HK-2 (cell line): Measurements from ENCODE around the gene MAN2A2.

Source experiments
- DNase-seq: peaks from one replicate; pipeline ENCODE4 v3.0.0-alpha.2; 2018; ENCODE audit not compliant: unreplicated experiment

Gene MAN2A2

DNA sequence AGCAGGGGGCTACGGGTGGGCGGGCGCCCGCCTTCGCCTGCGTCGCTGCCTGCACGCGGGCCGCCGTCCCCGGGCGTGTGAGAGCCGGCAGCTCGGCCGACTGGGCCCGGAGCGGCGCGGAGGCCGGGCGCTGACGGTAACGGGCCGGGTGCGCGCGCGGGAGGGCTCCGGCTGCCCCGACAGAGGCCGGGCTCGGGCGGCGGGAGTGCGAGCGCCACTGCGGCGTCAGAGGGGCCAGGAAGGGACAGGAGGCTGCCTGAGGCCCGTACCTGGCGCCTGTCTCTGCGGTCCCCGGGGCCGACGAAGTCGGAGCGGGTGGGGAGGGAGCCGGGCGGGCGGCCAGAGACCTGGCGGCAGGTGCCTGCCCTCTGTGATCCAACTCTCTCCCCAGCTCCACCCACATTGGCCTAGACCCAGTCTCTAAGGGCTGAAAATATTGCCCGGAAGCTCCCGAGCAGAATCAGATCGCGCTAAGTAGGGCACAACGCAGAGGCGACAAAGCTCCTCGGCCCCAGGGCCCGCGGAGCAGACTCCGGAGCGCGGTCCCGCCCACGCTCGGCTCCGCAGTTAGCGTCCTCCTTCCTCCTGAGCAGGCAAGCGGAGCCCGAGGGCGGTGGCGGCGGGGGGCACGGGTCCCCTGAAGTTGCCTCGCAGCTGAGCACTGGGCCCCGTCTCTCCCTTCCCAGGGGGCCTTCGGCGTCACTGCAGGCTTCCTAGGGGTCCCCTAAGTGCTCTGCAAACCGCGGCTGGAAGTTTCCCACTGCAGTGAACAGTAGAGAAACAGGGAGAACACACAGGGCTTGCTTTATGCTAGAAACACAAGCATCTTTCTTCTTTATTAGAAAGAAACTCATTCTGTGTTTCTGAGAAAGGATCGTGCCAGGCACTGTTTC lies at the start of gene MAN2A2:
TSS of gene MAN2A2 (plus strand) at position 463 of the 893 bp plus-strand sequence. CDS start 906 bp downstream, outside the sequence.
- peak; percentile 41 for DNase-seq

DNA sequence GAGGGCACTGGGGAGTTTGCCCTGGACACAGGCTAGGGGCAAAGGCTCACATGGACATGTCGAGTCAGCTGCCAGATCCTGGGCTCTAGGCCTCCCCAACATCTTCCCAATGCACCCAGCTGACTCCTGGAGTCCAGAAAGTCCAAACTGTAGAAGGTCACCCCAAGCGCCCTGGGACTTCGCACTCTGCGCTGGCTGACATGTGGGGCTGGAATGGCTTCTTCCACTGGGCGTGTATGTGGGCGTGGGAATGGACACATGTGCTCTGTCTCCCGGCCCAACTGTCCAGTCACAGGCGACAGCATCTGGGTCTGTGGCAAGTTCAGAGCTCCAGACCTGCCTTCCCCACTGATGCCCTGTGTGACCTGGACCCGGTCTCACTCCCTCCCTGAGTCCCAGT lies 48.0 kb upstream of the MAN2A2 start:
- DNase-seq: no peak

DNA sequence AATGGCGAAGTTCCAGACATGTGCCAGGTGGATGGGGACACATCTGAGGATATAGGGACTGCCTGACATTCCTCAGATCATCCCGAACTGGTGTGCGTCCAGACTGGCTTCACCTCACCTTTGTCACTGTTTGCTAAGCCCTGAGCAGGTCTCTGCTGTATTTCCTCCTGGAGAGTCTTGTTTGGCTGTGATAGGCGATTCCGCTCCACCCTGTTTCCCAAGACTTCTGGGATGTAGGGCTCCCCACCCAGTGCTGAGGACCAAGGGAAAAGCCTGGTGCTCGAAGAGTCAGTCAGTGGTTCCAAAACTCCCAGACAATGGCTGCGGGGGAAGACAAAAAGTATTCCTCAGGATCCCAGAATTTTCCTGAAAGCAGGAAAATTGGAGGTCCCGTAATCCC lies 45.8 kb upstream of the MAN2A2 start:
- no peak for DNase-seq

DNA sequence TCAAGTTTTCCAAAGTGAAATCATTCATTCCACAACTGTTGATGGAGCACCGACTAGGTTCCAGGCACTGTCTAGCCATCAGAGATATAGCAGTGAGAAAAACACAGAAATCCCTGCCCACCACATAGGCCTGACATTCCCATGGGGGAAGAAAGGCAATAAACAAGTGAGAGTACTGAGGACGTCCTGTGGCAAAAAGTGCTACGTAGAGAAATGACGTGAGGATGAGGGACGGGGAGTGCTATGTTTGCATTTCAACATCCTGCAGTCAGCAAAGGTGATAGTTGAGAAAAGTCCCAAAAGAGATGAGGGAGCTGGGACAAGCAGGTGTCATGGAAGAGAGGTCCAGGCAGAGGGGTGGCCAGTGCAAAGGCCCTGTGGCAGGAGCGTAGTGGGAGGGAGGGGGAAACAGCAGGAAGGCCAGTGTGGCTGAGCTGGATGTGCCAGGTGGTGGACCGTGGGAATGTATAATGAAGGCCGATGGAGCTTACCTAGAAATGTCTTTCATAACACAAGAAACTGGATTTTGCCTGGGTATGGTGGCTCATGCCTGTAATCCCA lies 45.1 kb upstream of the MAN2A2 start:
- DNase-seq: no peak

DNA sequence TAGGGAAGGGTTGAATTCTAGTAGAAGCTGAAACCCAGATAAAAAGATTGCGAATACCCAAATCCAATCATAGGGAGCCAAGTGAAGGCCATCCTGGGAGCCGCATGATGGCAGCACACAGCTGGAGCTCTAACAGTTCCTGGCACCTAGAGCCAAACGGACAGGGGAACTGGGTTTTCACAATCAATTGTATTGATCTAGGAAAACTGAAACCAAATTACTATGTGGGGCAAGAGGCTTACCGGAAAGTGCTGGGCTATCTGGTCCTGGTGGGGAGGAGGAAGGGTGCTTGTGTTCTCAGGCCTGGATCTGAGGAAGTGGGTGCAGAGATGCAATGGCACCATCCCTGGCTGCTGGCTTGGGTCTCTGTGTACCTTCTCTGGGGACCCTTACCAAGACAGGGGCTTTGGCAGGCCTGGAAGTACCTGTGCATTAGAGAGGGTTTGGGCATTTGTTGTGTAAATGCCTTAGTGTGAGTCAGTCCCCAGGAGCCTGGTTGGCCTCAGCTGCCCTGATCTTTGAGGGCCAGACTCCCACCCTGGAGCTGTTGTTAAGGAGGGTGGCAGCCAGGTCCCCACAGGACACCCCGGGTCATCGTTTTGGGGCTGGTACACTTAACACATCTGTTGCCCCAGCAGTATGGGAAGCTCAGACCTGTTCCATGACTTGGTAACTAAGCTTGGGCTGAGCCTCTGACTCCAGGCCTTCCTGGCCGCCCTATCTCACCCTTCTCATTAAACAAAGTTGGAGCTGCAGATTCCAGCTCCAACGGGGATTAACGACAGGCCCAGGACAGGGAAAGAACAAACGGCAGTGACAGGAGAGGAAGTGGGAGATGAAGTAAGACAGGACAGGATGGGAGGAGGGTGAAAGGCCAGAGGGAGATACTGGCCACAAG lies 43.6 kb upstream of the MAN2A2 start:
- DNase-seq: no peak

DNA sequence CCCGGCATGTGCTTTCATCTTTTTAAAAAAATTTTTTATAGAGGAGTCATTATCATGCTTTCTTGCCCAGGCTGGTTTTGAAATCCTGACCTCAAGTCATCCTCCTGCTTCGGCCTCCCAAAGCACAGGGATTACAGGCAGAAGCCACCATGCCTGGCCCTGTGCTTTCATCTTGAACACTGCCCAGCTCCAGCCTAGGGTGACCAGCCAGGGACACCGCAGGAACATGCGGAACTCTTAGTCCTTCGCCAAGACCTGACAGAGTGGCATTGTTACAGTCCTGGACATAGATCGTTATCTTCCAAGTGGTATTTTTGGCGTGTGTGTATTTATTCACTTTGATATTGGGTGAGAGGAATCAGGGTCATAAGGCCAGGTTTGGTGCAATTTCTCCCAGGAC lies 42.7 kb upstream of the MAN2A2 start:
- no peak for DNase-seq

DNA sequence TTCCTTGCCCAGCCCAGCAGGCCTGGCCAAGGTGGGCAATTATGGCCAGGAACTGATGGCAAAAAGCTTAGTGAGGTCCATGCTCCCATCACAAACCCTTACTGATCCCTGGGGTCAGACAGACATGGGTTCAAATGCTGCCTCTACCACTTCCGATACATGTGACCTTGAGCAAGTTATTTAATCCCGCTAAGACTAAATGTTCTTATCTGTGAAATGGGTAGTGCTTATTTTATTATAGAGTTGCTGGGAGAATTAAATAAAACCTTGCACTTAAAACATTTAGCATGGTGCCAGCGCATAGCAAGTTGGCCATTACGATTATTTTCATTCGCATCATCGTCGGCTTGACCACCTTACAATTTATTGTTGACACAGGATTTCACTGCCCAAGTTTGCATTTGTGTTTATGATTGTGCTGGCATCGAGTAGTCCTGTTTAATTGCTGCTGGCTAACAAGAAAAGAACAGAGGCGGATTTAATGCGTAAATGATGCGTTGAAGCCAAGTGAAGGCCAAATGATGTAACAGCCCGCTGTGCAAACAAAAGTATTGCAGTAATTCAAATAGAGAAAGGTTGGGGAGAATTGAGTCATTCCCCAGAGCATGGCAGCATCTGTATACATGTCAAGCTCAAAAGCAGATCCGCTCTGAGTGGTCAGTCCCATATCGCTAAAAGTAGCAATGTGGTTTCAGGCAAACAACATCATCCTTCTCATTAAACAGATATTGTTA lies 42.0 kb upstream of the MAN2A2 start:
- no peak for DNase-seq

DNA sequence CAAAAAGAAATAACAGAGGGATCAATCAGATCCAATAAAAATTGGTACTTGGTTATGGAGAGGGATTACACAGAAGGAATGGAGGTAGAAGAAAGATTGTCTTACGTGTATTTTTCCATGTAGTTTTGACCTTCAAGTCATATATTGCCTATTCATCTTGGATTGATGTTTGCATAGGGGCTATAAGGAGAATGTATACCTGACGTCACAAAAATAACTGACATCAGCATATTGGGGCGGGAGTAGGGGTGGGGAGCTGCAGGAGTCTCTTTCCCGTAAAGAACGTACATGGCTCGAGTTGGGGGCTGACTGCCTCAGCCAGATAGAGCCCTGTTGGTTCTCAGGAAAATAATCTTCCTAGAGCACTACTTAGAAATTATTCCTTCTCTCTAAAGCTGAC lies 40.6 kb upstream of the MAN2A2 start:
- no peak for DNase-seq

DNA sequence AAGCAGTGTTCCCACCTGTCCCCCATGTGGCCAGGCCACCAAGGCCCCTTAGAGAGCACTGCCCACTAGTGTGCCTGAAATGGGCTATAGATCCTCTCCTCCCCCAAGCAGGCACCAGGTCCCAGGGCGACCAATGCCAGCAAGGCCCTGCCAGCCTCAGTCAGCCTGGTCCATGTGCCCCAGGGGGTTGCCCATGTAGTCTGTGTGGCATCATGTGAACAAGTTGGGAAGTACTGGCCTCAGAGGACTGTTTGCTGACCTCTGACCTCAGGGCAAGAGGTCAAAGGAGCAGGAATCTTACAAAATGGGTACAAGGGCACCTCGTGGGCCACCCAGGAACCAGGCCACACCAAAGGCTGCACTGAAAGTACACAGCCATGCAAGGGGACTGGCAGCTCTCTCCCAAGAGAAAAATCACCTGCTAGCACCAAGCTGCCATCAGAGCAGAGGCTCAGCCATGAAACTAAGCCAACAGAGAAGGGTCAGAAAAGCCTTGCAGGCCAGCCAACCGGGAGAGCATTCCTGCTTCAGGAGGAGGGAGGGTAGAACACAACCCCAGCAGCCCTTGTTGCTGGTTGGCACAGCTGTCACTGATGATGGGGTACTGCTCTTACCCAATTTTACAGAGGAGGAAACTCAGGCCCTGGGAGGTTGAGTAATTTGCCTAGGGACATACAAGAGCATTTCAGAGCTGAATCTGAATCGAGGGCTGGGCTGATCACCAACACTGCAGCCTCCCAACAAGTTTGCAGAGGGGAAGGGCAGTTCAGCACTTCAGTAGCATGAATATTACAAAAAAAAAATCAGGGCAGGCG lies 39.9 kb upstream of the MAN2A2 start:
- no peak for DNase-seq

DNA sequence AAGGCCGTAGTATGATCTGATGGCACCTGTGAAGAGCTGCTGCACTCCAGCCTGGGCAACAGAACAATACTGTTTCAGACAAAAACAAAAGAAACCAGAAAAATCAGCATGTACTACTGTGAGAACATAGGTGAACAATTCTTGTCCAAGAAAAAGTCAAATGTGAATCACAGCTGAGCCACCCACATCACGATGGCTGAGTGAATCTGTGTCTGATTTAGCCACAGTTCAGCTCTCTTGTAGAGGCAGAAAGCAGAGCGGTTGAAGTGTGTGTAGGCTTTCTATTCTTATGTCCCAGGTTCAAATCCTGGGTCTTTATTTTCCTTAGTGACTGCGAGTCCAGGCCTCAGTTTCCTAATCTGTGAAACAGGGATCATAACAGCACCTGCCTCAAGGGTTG lies 39.1 kb upstream of the MAN2A2 start:
- DNase-seq: no peak

DNA sequence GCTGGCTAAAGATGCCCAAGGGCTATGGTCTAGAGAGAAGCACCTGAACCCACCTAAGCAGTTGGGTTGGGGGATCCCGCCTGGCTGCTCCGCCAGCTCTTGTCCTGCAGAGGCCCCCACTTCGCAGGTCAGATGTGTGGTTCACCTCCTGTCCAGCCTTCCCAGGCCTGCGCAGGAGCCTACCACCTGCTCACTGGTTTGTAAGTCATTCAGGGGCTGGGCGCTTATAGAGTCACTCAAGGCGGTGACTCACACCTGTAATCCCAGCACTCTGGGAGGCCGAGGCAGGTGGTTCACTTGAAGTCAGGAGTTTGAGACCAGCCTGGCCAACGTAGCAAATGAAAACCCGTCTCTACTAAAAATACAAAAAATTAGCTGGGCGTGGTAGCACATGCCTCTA lies 38.6 kb upstream of the MAN2A2 start:
- no peak for DNase-seq

DNA sequence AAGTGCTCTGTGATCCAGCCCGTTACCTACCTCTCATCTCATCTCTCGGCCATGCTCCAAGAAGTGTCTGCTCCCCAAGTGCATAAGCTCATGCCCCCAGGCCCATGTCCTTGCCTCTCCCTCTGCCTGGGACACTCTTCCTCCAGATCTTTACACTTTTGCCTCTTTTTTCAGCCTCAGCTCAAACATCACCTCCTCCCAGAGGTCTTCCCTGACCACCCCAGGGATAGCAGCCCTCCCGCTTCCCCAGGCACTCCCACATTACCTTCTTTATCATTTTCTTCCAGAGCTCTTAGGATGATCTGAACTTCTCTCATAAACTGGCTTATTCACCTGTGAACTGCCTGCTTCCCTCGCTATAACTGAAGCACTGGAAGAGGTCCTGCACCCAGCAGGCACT lies 37.4 kb upstream of the MAN2A2 start:
- no peak for DNase-seq

DNA sequence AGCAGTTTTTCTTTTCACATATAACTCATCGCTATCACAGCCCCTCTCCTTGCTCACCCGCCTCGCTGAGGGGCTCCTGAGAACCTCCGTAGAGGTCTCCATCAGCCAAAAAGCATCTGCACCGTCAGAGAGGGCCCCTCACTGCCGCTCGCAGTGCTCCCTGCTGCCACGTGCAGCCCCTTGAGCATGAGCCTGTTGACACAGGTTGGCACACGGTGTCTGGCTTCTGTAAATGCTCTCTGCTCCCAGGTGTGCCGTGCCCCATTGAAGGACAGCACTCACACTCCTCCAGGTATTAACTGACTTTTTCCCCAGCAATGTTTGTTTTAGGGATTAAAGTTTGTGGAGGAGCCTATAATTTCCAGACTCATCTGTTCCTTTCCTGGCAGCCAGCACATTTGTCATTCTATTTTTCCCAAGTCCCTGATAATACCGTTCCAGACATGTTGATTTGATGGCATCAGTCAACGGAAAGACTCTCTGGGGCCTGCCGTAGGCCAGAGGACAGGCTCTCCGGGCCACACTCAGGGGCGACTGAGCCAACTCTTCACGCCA lies 36.9 kb upstream of the MAN2A2 start:
- no peak for DNase-seq

DNA sequence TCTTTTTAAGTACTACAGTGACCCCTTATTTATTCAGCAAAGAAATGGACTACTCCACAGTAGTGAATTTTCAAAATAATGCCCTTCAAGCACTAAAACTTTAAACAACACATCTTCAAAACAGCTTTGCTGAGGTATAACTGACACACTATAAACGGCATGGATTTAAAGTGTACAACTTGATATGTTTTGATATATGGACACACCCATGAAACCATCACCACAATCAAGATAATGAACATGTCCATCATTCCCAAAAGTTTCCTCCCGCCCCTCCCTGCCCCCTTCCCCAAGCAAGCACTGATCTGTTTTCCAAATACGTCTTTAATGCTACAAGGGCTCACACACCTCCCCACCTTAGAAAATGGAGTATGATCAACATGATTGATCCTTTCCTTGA lies 36.3 kb upstream of the MAN2A2 start:
- DNase-seq: no peak

DNA sequence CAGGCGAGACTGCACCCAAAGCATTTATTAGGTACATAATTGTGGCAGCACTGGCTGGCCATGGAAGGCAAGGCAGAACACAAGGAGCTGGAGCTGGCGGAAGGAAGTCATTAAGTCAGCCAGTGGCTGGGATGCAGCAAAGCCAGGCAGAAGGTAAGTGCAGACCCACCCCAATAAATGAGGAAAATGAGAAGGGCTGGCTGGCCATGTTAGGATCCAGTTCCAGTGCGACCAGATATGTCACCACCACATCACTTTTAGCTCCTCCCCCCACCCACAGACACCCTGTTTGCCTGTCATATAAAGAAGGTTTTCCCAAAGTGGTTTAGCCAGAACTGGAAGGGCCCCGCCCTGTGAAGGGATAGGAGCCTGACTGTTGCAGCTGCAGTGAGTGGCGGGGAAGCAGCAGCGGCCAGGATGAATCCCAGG lies 34.8 kb upstream of the MAN2A2 start, which contains the start of gene FURIN:
TSS of gene FURIN (plus strand) at position 328 of the 429 bp plus-strand sequence. CDS start 7,153 bp downstream, outside the sequence.
- DNase-seq: no peak

DNA sequence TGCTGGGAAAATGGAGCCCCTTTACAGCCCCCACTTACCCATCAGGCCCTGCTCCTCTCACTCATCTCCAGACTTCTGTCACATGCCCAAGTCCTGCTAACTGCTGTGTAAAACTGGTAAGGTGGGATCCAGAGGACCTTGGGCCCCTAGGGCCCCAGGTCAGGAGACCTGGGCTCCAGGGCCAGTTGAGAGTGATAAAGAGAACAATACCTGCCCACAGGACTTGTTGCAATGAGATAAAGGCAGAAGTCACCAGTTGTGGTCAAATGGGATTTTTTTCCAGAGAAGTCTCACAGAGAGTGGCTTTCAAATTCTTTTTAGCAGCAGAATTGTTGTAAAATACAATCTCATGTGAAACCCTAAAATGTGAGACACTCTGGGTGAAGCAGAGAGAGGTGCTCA lies 34.0 kb upstream of the MAN2A2 start:
- no peak for DNase-seq

DNA sequence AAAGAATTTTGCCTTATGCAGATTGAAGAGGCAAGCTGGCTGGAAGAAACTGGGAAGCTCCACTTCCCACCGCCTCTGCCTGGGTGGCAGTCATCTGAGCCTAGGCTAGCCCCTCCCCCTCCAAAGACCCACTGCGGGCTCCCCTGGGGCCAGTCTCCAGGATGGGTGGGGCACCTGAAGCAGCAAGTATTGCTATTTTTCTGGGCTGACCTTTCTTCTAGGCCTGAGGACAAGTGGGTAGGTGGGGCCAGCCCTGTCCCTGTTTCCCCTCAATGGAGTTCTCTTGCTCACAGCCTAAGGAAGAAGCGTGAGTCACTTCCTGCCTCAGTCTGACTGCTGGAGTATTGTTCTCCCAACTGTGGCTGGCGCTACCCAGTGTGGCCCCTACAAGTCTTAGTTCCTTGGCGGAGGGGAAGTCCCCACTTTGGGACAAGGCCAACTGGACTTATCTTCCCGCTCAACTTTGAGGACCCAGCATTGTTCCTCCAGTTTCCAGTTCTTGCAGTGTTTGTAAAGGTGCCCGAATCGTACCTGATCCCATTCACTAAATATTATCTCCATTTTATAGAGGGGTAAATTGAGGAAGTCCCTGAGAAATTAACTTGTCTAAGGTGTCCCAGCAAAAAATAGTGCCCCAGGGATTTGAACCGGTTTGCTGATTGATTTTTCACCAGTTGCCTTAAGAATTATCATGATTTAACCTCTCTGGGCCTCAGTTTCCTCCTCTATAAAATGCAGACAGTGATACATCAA lies 33.3 kb upstream of the MAN2A2 start:
- peak; percentile 66 for DNase-seq

DNA sequence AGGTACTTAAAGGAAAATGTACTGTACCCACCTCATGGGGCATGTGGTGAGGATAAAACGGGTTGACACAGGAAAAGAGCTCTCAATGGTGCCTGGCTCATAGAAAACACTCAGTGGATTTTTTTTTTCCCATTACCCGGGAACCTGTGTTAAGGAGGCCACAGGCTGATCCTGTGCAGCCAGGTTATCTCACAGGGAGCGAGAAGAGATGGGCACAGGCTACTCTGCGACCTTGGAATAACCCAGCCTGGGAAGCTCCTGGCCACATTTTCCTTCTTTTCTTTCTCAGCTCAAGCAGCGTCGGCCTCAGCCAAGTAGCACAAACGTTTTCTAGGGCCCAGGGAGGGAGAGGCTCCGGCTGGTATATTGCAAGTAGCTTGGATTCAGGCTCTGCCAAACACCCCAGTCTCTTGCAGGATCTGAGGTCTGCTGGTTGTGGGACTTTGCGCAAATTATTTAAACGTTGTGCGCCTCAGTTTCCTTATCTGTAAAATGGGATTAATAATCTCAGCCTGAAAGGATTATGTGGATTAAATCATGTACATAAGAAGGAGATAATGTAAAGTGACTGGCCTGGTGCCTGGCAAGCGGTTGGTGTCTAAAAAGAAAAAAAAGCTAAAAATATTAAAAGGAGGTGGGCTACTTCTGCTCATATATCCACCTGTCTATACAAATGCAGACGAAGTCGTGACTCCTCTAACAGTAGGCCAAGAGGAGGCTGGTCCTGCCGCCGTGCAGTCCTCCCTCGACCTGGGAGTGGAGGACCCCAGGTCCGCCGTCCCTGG lies 32.6 kb upstream of the MAN2A2 start:
- peak; percentile 37 for DNase-seq
